Mesendoderm (in vitro differentiated cells): ENCODE results near the gene CHRNA3.

Source experiments
- DNase-seq: peaks from one replicate; pipeline ENCODE4 v3.0.0; 2013
- H2AK5ac ChIP-seq: 2 replicates; pipeline ENCODE4 v1.6.1; 2013; ENCODE audit warnings: low read length, inconsistent platforms
- H2BK120ac ChIP-seq: 2 replicates; pipeline ENCODE4 v1.6.1; 2013; ENCODE audit warnings: low read depth, mild to moderate bottlenecking, low read length, moderate library complexity, mixed read lengths
- H2BK15ac ChIP-seq: replicated peaks from 2 replicates; pipeline ENCODE4 v1.6.1; 2013; ENCODE audit warnings: low read depth, mild to moderate bottlenecking, moderate library complexity
- H2BK5ac ChIP-seq: 2 replicates; pipeline ENCODE4 v1.6.1; 2013; ENCODE audit warnings: low read length, inconsistent platforms
- H3K18ac ChIP-seq: 2 replicates; pipeline ENCODE4 v1.6.1; 2013; ENCODE audit warnings: mild to moderate bottlenecking, low read length, mixed read lengths
- H3K23ac ChIP-seq: one replicate; pipeline ENCODE4 v1.6.1; 2013; ENCODE audit warnings: low read length
- H3K27ac ChIP-seq: 2 replicates; pipeline ENCODE4 v1.5.1; 2013; ENCODE audit warnings: low read depth, mild to moderate bottlenecking, inconsistent platforms, low read length, moderate library complexity
- H3K27me3 ChIP-seq: 2 replicates; pipeline ENCODE4 v1.6.1; 2013; ENCODE audit warnings: low read length, control low read depth, mild to moderate bottlenecking, inconsistent platforms; ENCODE audit not compliant: insufficient read depth, poor library complexity
- H3K36me3 ChIP-seq: 2 replicates; pipeline ENCODE4 v1.6.1; 2013; ENCODE audit warnings: low read length, inconsistent platforms; ENCODE audit not compliant: control insufficient read depth, insufficient read depth
- H3K4ac ChIP-seq: one replicate; pipeline ENCODE4 v1.6.1; 2013; ENCODE audit warnings: low read depth, mild to moderate bottlenecking, low read length, moderate library complexity
- H3K4me1 ChIP-seq: 2 replicates; pipeline ENCODE4 v1.6.1; 2013; ENCODE audit warnings: low read depth, low read length, inconsistent platforms; ENCODE audit not compliant: control insufficient read depth
- H3K4me2 ChIP-seq: 2 replicates; pipeline ENCODE4 v1.6.1; 2013; ENCODE audit warnings: low read length
- H3K4me3 ChIP-seq: 2 replicates; pipeline ENCODE4 v1.5.1; 2013; ENCODE audit warnings: mild to moderate bottlenecking, low read length
- H3K56ac ChIP-seq: one replicate; pipeline ENCODE4 v1.6.1; 2013; ENCODE audit warnings: low read length
- H3K79me1 ChIP-seq: 2 replicates; pipeline ENCODE4 v1.6.1; 2013; ENCODE audit warnings: low read length, inconsistent platforms
- H3K79me2 ChIP-seq: 2 replicates; pipeline ENCODE4 v1.6.1; 2013; ENCODE audit warnings: mild to moderate bottlenecking, low read length; ENCODE audit not compliant: control insufficient read depth, insufficient read depth
- H3K9ac ChIP-seq: 2 replicates; pipeline ENCODE4 v1.6.1; 2013; ENCODE audit warnings: low read length, inconsistent platforms
- H4K5ac ChIP-seq: one replicate; pipeline ENCODE4 v1.6.1; 2013; ENCODE audit warnings: low read length
- H4K8ac ChIP-seq: one replicate; pipeline ENCODE4 v1.6.1; 2013; ENCODE audit warnings: low read depth, mild to moderate bottlenecking, control low read depth, low read length, moderate library complexity
- WGBS: extraction: QIAGEN DNeasy Blood & Tissue Kit; methylation state at CpG from one replicate; pipeline ENCODE4 v1.1.7; 2013; ENCODE audit warnings: low lambda C conversion rate, missing lambda C conversion rate; ENCODE audit not compliant: insufficient coverage; ENCODE audit errors: extremely low coverage; 5-methylcytosine and 5-hydroxymethylcytosine counted together

CHRNA3 gene

DNA sequence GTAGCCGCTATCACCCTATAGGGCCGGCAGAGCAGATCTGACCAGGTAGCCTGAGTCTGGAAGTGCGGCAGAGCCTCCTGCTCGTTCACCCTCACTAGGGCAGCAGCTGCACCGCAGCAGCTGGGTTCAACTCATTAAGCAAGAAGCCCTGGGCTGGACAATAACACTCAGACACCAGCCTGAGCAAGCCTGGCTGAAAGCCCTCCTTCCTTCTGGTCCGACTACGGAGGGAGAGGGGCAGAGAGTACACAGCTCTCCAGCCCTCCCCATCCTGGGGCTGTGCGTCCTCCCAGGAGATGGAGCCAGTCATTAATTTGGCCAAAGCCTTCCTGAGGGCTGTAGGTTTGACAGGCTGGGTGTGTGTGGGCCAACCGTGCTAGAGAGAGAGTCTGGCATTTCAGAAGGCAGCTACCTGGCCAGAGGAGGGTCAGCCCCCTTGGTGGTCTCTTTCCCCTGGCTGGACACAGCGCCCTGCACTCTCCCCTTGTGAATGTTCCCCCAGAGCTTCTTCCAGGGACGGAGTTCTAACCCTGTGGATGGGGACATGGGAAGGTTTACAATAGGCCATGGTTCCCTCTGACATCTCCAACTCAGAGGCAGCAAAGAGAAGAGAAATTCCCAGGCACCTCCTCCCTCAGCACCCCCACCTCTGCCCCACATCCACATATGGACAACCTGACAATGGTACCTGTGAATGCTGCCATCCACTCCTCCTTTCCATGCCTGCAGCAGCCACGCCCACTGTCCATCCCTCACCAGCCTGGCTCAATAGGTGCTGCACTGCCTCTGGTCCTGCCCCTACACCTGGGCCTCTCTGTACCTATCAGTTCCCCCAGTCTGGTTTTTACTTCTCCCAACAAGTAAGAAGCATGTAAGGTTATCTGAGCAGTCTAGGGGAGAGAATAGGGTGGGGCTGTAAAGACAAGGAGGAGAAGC lies 13.7 kb upstream of the CHRNA3 start:
- Histone ChIP-seq H3K18ac (no peak overlapping the region), H3K4me1 (no peaks in the 10 kb centered on the region), H3K79me2 (no peaks in the 10 kb centered on the region), H2AK5ac (no peak overlapping the region), H2BK5ac (no peak overlapping the region), H4K8ac (no peak overlapping the region), H3K4ac (no peak overlapping the region), H3K9ac (no peak overlapping the region), H4K5ac (no peak overlapping the region), H3K27me3 (no peaks in the 10 kb centered on the region), H3K56ac (no peak overlapping the region), H3K4me2 (no peak overlapping the region), H3K36me3 (no peaks in the 10 kb centered on the region), H2BK120ac (no peak overlapping the region), H3K23ac (no peak overlapping the region), H2BK15ac (no peak overlapping the region), H3K27ac (no peak overlapping the region), H3K4me3 (no peak overlapping the region), H3K79me1 (no peaks in the 10 kb centered on the region)
- no CpG with 5 or more reads among the region's 12 CpGs for WGBS
- no peak for DNase-seq

DNA sequence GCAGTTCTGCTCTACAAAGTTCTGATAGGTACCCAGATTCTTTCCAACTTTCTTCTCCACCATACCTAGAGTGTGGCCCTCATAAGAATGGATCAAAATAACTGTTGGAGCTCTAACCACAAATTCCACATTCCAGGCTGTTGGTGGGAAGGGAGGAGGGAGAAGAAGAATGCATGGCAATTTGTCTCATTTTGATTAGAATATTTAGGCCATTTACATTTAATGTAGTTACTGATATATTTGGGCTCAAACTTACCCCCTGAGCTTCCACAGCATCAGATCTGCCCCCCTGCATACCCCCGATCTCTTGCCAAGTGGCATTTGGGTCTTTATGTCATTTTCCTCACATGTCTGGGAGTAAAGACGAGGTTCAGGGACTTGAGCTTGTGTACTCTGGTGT lies 12.6 kb upstream of the CHRNA3 start:
- no peak overlapping the region for H2BK120ac ChIP-seq
- no peak overlapping the region for H2BK5ac ChIP-seq
- no peak overlapping the region for H3K56ac ChIP-seq
- no peaks in the 10 kb centered on the region for H3K36me3 ChIP-seq
- H3K27ac ChIP-seq, result no peak overlapping the region
- H3K79me1 ChIP-seq, result no peaks in the 10 kb centered on the region
- H3K4ac ChIP-seq, result no peak overlapping the region
- no peak for DNase-seq
- H3K18ac ChIP-seq, result no peak overlapping the region
- no peak overlapping the region for H4K5ac ChIP-seq
- no peak overlapping the region for H3K4me3 ChIP-seq
- no peak overlapping the region for H3K9ac ChIP-seq
- no peaks in the 10 kb centered on the region for H3K4me1 ChIP-seq
- H3K27me3 ChIP-seq, result no peaks in the 10 kb centered on the region
- no peak overlapping the region for H3K4me2 ChIP-seq
- H2BK15ac ChIP-seq, result no peak overlapping the region
- H3K23ac ChIP-seq, result no peak overlapping the region
- WGBS, result no CpG with 5 or more reads among the region's 2 CpGs
- H3K79me2 ChIP-seq, result no peaks in the 10 kb centered on the region
- H2AK5ac ChIP-seq, result no peak overlapping the region
- H4K8ac ChIP-seq, result no peak overlapping the region

DNA sequence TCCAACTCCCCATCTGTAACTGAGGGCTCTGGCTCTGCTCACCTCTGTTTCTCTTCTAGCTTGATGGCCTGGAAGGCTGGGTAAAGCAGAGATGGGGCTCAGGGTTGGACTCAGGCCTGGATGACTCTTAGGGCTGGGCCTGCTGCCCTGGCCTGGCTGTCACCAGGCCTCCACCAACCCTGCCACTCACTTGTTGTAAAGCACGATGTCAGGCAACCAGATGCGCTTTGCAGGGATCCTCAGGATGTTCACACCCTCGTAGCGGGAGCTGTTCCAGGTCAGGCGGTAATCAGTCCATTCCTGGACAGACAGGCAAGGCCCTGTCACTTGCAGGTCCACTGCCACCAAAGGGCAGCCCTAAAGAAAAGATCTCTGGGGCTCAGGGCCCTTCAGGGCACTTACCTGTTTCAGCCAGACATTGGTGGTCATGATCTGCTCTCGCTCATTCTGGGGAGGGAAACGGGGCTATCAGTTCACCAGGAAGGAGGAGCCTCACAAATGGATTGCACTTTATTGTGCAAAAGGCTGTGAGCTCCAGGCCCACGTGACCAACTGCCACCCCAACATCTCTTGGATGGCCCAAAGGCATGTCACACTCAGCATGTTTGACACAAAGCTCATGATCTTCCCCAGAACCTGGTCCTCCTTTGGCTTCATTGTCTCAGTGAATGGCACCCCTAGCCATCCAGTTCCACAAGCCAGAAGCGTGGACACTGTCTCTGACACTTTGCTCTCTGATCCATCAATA lies 10.3 kb upstream of the CHRNA3 start:
- peak overlapping the region; percentile 65 for H2AK5ac ChIP-seq
- no peak overlapping the region for H3K4me3 ChIP-seq
- DNase-seq, result peak; percentile 20
- H4K5ac ChIP-seq, result no peak overlapping the region
- H2BK15ac ChIP-seq, result no peak overlapping the region
- no peak overlapping the region for H3K4me2 ChIP-seq
- no CpG with 5 or more reads among the region's 9 CpGs for WGBS
- peak overlapping the region; percentile 51 for H3K56ac ChIP-seq
- H3K9ac ChIP-seq, result no peak overlapping the region
- H3K23ac ChIP-seq, result no peak overlapping the region
- peak overlapping the region; percentile 48 for H2BK5ac ChIP-seq
- no peak overlapping the region for H3K4ac ChIP-seq
- no peaks in the 10 kb centered on the region for H3K36me3 ChIP-seq
- H3K79me2 ChIP-seq, result no peaks in the 10 kb centered on the region
- H3K27ac ChIP-seq, result no peak overlapping the region
- H2BK120ac ChIP-seq, result no peak overlapping the region
- no peaks in the 10 kb centered on the region for H3K79me1 ChIP-seq
- H4K8ac ChIP-seq, result no peak overlapping the region
- no peak overlapping the region for H3K18ac ChIP-seq
- no peaks in the 10 kb centered on the region for H3K4me1 ChIP-seq
- H3K27me3 ChIP-seq, result no peaks in the 10 kb centered on the region

DNA sequence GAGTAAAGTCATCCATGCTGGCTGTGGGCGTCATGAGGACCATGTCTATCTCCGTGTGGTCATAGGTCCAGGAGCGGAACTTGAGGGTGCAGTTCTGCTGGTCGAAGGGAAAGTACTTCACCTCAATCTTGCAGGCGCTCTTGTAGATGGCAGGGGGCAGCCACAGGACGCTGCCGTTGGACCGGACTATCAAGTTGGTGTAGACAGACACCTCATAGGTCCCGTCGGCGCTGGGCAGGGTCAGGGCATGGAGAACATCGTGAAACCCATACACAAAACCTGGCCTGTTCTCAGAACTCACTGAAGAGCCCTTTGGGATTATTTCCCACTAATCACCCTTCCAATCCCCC lies 8.9 kb upstream of the CHRNA3 start:
- H2BK5ac ChIP-seq, result no peak overlapping the region
- H3K27me3 ChIP-seq, result no peaks in the 10 kb centered on the region
- H3K18ac ChIP-seq, result no peak overlapping the region
- no peak overlapping the region for H4K8ac ChIP-seq
- H2BK15ac ChIP-seq, result no peak overlapping the region
- H3K4me3 ChIP-seq, result no peak overlapping the region
- no peak for DNase-seq
- no CpG with 5 or more reads among the region's 12 CpGs for WGBS
- H2AK5ac ChIP-seq, result no peak overlapping the region
- H3K4ac ChIP-seq, result no peak overlapping the region
- H3K27ac ChIP-seq, result no peak overlapping the region
- no peaks in the 10 kb centered on the region for H3K4me1 ChIP-seq
- no peak overlapping the region for H3K9ac ChIP-seq
- no peaks in the 10 kb centered on the region for H3K36me3 ChIP-seq
- H4K5ac ChIP-seq, result no peak overlapping the region
- H3K79me1 ChIP-seq, result no peaks in the 10 kb centered on the region
- H3K79me2 ChIP-seq, result no peaks in the 10 kb centered on the region
- H3K4me2 ChIP-seq, result no peak overlapping the region
- H2BK120ac ChIP-seq, result no peak overlapping the region
- H3K56ac ChIP-seq, result no peak overlapping the region
- H3K23ac ChIP-seq, result no peak overlapping the region

DNA sequence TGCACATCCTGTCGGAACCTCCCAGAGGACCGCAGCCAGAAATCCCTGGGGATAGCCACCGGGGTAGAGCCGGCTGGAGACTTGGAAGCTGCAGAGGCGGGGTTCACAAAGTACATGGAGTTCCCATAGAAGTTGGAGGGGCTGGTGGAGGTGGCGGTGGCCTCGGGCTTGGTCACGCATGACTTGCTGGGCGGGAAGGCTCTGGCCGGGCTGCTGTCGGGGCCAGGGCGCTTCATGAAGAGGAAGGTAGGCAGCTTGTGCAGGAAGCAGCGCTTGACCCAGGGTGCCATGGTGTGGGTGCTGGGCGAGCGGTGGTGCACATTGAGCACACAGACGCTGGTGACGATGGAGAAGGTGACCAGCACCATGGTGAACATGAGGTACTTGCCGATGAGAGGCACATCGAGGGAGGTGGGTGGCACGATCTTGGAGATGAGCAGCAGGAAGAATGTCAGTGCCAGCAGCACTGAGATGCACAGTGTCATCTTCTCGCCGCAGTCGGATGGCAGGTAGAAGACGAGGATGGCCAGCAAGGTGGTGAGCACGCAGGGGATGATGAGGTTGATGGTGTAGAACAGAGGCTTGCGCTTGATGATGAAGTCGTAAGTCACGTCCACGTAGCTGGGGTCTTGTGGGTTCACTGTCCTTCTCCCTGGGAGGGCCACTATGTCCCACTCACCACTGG lies 8.4 kb upstream of the CHRNA3 start:
- Histone ChIP-seq H3K4ac (no peak overlapping the region), H3K4me3 (no peak overlapping the region), H3K27me3 (no peaks in the 10 kb centered on the region), H3K18ac (no peak overlapping the region), H3K56ac (no peak overlapping the region), H3K27ac (no peak overlapping the region), H2BK5ac (no peak overlapping the region), H4K8ac (no peak overlapping the region), H3K36me3 (no peaks in the 10 kb centered on the region), H3K4me1 (no peaks in the 10 kb centered on the region), H3K4me2 (no peak overlapping the region), H3K9ac (no peak overlapping the region), H2BK15ac (no peak overlapping the region), H3K23ac (no peak overlapping the region), H2AK5ac (no peak overlapping the region), H4K5ac (no peak overlapping the region), H2BK120ac (no peak overlapping the region), H3K79me2 (no peaks in the 10 kb centered on the region), H3K79me1 (no peaks in the 10 kb centered on the region)
- no peak for DNase-seq
- no CpG with 5 or more reads among the region's 29 CpGs for WGBS
